ENCODE results near the gene FKBP9. TPM values are rescaled to one million over a fixed set of nuclear protein-coding genes. Genes with fewer than 3 reads are reported as not detected.

FKBP9 gene
- total RNA-seq, 1 experiment from 2014 or later, result 11.1 TPM

- no peak overlapping the region for H3K9ac ChIP-seq (ENCODE audit: extremely low read depth, insufficient read length, low read length)
- H3K27ac Mint-ChIP-seq, result peak overlapping the region in 1 of 3 experiments; percentile 72; a peak in 2 of 7 replicates
- peaks cover 10% of the 10 kb centered on the region for H3K23me2 ChIP-seq (ENCODE audit: insufficient read length, low read depth, low read length, poor library complexity, severe bottlenecking)
- H2AK5ac ChIP-seq (ENCODE audit: insufficient read length, low read length), result no peak overlapping the region
- peaks cover 0 to 4% (median 1%) of the 10 kb centered on the region in 3 experiments; a peak in 4 of 7 replicates for H3K36me3 Mint-ChIP-seq (ENCODE audit: insufficient read depth in 1 of 3, low read depth in 3 of 3)
- no peak overlapping the region for H3T11ph ChIP-seq (ENCODE audit: low read length)
- H4K91ac ChIP-seq (ENCODE audit: insufficient read length, low read depth, low read length), result no peak overlapping the region
- H3K4me1 ChIP-seq (ENCODE audit: insufficient read depth, low read length), result no peaks in the 10 kb centered on the region
- H3K4me3 Mint-ChIP-seq, result 0 out of 5 replicates have a peak overlapping the region, but pooled peaks of 1 of the 2 experiments have one; percentile 86
- H3K4ac ChIP-seq (ENCODE audit: low read depth, low read length), result no peak overlapping the region
- H3K9me3 Mint-ChIP-seq, result peaks cover 6 to 15% of the 10 kb centered on the region in 2 experiments
- no peak overlapping the region for H3K27ac ChIP-seq (ENCODE audit: insufficient read length, low read depth, low read length)
- no peak overlapping the region for H2BK12ac ChIP-seq (ENCODE audit: insufficient read length, low read depth, low read length)
- H3K9me3 ChIP-seq (ENCODE audit: control insufficient read depth, low read depth, low read length), result no peaks in the 10 kb centered on the region
- no peak for DNase-seq
- TF ChIP-seq, protein P1, sequence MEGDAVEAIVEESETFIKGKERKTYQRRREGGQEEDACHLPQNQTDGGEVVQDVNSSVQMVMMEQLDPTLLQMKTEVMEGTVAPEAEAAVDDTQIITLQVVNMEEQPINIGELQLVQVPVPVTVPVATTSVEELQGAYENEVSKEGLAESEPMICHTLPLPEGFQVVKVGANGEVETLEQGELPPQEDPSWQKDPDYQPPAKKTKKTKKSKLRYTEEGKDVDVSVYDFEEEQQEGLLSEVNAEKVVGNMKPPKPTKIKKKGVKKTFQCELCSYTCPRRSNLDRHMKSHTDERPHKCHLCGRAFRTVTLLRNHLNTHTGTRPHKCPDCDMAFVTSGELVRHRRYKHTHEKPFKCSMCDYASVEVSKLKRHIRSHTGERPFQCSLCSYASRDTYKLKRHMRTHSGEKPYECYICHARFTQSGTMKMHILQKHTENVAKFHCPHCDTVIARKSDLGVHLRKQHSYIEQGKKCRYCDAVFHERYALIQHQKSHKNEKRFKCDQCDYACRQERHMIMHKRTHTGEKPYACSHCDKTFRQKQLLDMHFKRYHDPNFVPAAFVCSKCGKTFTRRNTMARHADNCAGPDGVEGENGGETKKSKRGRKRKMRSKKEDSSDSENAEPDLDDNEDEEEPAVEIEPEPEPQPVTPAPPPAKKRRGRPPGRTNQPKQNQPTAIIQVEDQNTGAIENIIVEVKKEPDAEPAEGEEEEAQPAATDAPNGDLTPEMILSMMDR (conservative IDR thresholded peaks at IDR 0.05), result no peak
- no peak overlapping the region for H3K56ac ChIP-seq (ENCODE audit: insufficient read length, low read depth, low read length)
- no peak overlapping the region for H2BK120ac ChIP-seq (ENCODE audit: low read depth, low read length, poor library complexity, severe bottlenecking)
- H3K23ac ChIP-seq (ENCODE audit: insufficient read length, low read depth, low read length), result no peak overlapping the region
- no CpG with 5 or more reads among the region's 5 CpGs for WGBS (ENCODE audit: extremely low coverage, insufficient read length, low lambda C conversion rate)
- no peak overlapping the region for H4K5ac ChIP-seq (ENCODE audit: insufficient read length, low read depth, low read length)
- no peak overlapping the region for H3K18ac ChIP-seq (ENCODE audit: insufficient read length, low read depth, low read length)
- no peaks in the 10 kb centered on the region for H3K79me1 ChIP-seq (ENCODE audit: insufficient read depth, low read depth, low read length, poor library complexity, severe bottlenecking)
- H3K27me3 Mint-ChIP-seq (ENCODE audit: low read depth), result peaks cover 99% of the 10 kb centered on the region
- H2BK5ac ChIP-seq (ENCODE audit: insufficient read length, low read length), result no peak overlapping the region
- H3K4me1 Mint-ChIP-seq, result peaks cover 14% of the 10 kb centered on the region in 2 experiments
- H4K8ac ChIP-seq (replicated peaks; ENCODE audit: insufficient read length, low read depth, low read length), result no peak overlapping the region
- no peak overlapping the region for H2AFZ ChIP-seq (ENCODE audit: low read length)
- peaks cover 61% of the 10 kb centered on the region for H3K27me3 ChIP-seq (ENCODE audit: insufficient read depth, low read length)
- no peak overlapping the region for H3K14ac ChIP-seq (ENCODE audit: insufficient read depth, low read length)
- no peaks in the 10 kb centered on the region for H4K20me1 ChIP-seq (ENCODE audit: control insufficient read depth, insufficient read depth, insufficient read length)
- H2BK20ac ChIP-seq (ENCODE audit: low read depth, low read length, poor library complexity, severe bottlenecking), result no peak overlapping the region
- H2BK15ac ChIP-seq (ENCODE audit: low read depth, low read length), result no peak overlapping the region
- H3K79me2 ChIP-seq (ENCODE audit: insufficient read depth, low read length), result no peaks in the 10 kb centered on the region
- peak overlapping the region; percentile 47 for H3K4me2 ChIP-seq (ENCODE audit: insufficient read depth, insufficient read length, low read length)
These were observed 16.1 kb upstream of the FKBP9 start for GRCh38 chr7:32941181-32941580.

Data from H9 (cell line).